ENCODE results near the gene DSG3. TPM values are rescaled to one million over a fixed set of nuclear protein-coding genes. Genes with fewer than 3 reads are reported as not detected.

Gene DSG3
- total and polyA plus RNA-seq, 12 donors: 0.04 TPM; not detected in 11

GRCh38 chr18:31430554-31430953 is 17.0 kb upstream of the DSG3 start:
- no peak for ATAC-seq
- H3K9me3 ChIP-seq: peaks cover 0 to 30% (median 4%) of the 10 kb centered on the region in 11 donors
- TF ChIP-seq CTCF (IDR thresholded peaks at IDR 0.05): no peak
- H3K36me3 ChIP-seq: no peaks in the 10 kb centered on the region
- intact Hi-C loops (cut with DNase I): no loop called here
- H3K4me3 ChIP-seq: no peak overlapping the region
- DNase-seq: no peak
- WGBS, 2 donors: 71 to 80% methylated on average over 1 of the region's 1 CpG
- no peaks in the 10 kb centered on the region for H3K27me3 ChIP-seq
- no peaks in the 10 kb centered on the region for H3K4me1 ChIP-seq
- no peak overlapping the region for H3K27ac ChIP-seq

GRCh38 chr18:31432316-31432715 is 15.2 kb upstream of the DSG3 start:
- WGBS, 2 donors: 85 to 88% methylated on average over 1 of the region's 1 CpG
- Histone ChIP-seq H3K36me3 (no peaks in the 10 kb centered on the region), H3K4me1 (no peaks in the 10 kb centered on the region), H3K4me3 (no peak overlapping the region), H3K27me3 (no peaks in the 10 kb centered on the region), H3K27ac (no peak overlapping the region), H3K9me3 (peaks cover 0 to 30% (median 4%) of the 10 kb centered on the region in 11 donors)
- DNase-seq: no peak
- ATAC-seq: no peak
- TF ChIP-seq CTCF (IDR thresholded peaks at IDR 0.05): no peak
- intact Hi-C loops (cut with DNase I): no loop called here

- no peak for ATAC-seq
- Histone ChIP-seq H3K27me3 (no peaks in the 10 kb centered on the region), H3K4me1 (no peaks in the 10 kb centered on the region), H3K27ac (no peak overlapping the region), H3K36me3 (no peaks in the 10 kb centered on the region), H3K4me3 (no peak overlapping the region), H3K9me3 (peaks cover 0 to 22% (median 4%) of the 10 kb centered on the region in 11 donors)
- no peak for DNase-seq
- intact Hi-C loops (cut with DNase I): no loop called here
- peak in 1 of 9 donors; percentile 12 for TF ChIP-seq CTCF (IDR thresholded peaks at IDR 0.05)
- 66 to 80% methylated on average over 3 of the region's 3 CpGs for WGBS, 2 donors
Measured at GRCh38 chr18:31436825-31437224, 10.7 kb upstream of the DSG3 start.

- no peak for TF ChIP-seq CTCF (IDR thresholded peaks at IDR 0.05)
- Histone ChIP-seq H3K4me1 (no peaks in the 10 kb centered on the region), H3K9me3 (peaks cover 0 to 8% (median 0%) of the 10 kb centered on the region in 11 donors), H3K27ac (no peak overlapping the region), H3K36me3 (no peaks in the 10 kb centered on the region), H3K27me3 (no peaks in the 10 kb centered on the region), H3K4me3 (no peak overlapping the region)
- intact Hi-C loops (cut with DNase I): no loop called here
- 86 to 88% methylated on average over 2 of the region's 2 CpGs for WGBS, 2 donors
- ATAC-seq (no peak), DNase-seq (no peak)
Measured at GRCh38 chr18:31438402-31438801, 9.1 kb upstream of the DSG3 start.

Data from heart right ventricle (tissue), 16 donors.